MCF 10A (cell line): Measurements from ENCODE around the gene EDDM3A. TPM values are rescaled to one million over a fixed set of nuclear protein-coding genes. Genes with fewer than 3 reads are reported as not detected.

ENCODE experiments used
- BruUV-seq: library from RNA; stranded (reverse); fragments of 400-500 nt; replicated peaks from 2 replicates; lab custom pipeline; 2021; lab: Mats Ljungman, UMichigan
- CTCF ChIA-PET: fragments of 300-600 bp; sonication (Branson Sonifier 250); formaldehyde crosslinking; extraction: SDS; loops from one replicate; lab custom pipeline; 2021; ENCODE audit warnings: antibody characterized with exemption, inconsistent platforms; lab: Yijun Ruan, JAX
- POLR2A ChIA-PET: fragments of 300-600, 350-650 bp; sonication (Branson Sonifier 250); formaldehyde crosslinking; extraction: SDS; loops from one replicate; lab custom pipeline; 2020; ENCODE audit warnings: antibody characterized with exemption, inconsistent platforms; lab: Yijun Ruan, JAX
- DNase-seq: peaks from one replicate; pipeline ENCODE4 v3.0.0-alpha.2; 2018; ENCODE audit not compliant: unreplicated experiment
- H3K27ac Mint-ChIP-seq: one replicate; pipeline ENCODE4 v1.8.0; 2022; ENCODE audit warnings: mild to moderate bottlenecking, low read depth, mixed read lengths; ENCODE audit not compliant: unreplicated experiment
- H3K27me3 Mint-ChIP-seq: one replicate; pipeline ENCODE4 v1.8.0; 2022; ENCODE audit warnings: mixed read lengths; ENCODE audit not compliant: insufficient read depth, unreplicated experiment
- H3K36me3 Mint-ChIP-seq: one replicate; pipeline ENCODE4 v1.8.0; 2022; ENCODE audit warnings: mild to moderate bottlenecking, moderate library complexity, mixed read lengths; ENCODE audit not compliant: insufficient read depth, unreplicated experiment
- H3K4me1 Mint-ChIP-seq: one replicate; pipeline ENCODE4 v1.8.0; 2022; ENCODE audit warnings: mixed read lengths; ENCODE audit not compliant: insufficient read depth, unreplicated experiment
- H3K4me3 Mint-ChIP-seq: one replicate; pipeline ENCODE4 v1.8.0; 2022; ENCODE audit warnings: mild to moderate bottlenecking, moderate library complexity, mixed read lengths; ENCODE audit not compliant: unreplicated experiment
- H3K9me3 Mint-ChIP-seq: one replicate; pipeline ENCODE4 v1.8.0; 2022; ENCODE audit warnings: mixed read lengths; ENCODE audit not compliant: unreplicated experiment
- CTCF ChIP-seq: fragments of 200-600 bp; IDR thresholded peaks from one replicate; pipeline ENCODE4 v1.8.0; 2022; ENCODE audit warnings: antibody characterized with exemption, mild to moderate bottlenecking; ENCODE audit not compliant: unreplicated experiment
- intact Hi-C: fragments of 100-400 bp; cut with micrococcal nuclease; formaldehyde crosslinking; loops from 2 replicates; pipeline ENCODE4 v1.14.1; 2022
- total RNA-seq: library from RNA; stranded (reverse); gene quantifications from 2 replicates; pipeline ENCODE4 v1.2.3, GENCODE V29; 2022

The EDDM3A gene
- total RNA-seq, 1 experiment from 2014 or later, result not detected

GRCh38 chr14:20775043-20775442, 29.4 kb downstream of the EDDM3A start:
- ChIA-PET POLR2A (no interaction called here), CTCF (no interaction called here)
- H3K27ac Mint-ChIP-seq, result no peak overlapping the region
- no peaks in the 10 kb centered on the region for H3K36me3 Mint-ChIP-seq
- no TSS peak for BruUV-seq
- no peaks in the 10 kb centered on the region for H3K4me1 Mint-ChIP-seq
- TF ChIP-seq CTCF, result no peak
- intact Hi-C loops, result no loop called here
- DNase-seq, result no peak
- H3K9me3 Mint-ChIP-seq, result no peaks in the 10 kb centered on the region
- H3K4me3 Mint-ChIP-seq, result no peak overlapping the region
- H3K27me3 Mint-ChIP-seq, result peaks cover 40% of the 10 kb centered on the region

GRCh38 chr14:20775901-20776300, 30.2 kb downstream of the EDDM3A start:
- no peaks in the 10 kb centered on the region for H3K9me3 Mint-ChIP-seq
- no peak overlapping the region for H3K4me3 Mint-ChIP-seq
- ChIA-PET POLR2A (no interaction called here), CTCF (interaction anchor here (0.5 to 0.7 kb wide), 3 partner anchors 22 to 1550 kb away, joined by 3 read pairs; no protein-coding TSS in a partner anchor)
- no peak for DNase-seq
- H3K4me1 Mint-ChIP-seq, result no peaks in the 10 kb centered on the region
- no peak overlapping the region for H3K27ac Mint-ChIP-seq
- H3K36me3 Mint-ChIP-seq, result no peaks in the 10 kb centered on the region
- intact Hi-C loops, result no loop called here
- TF ChIP-seq CTCF, result no peak
- BruUV-seq, result no TSS peak
- H3K27me3 Mint-ChIP-seq, result peaks cover 31% of the 10 kb centered on the region

- no peak overlapping the region for H3K27ac Mint-ChIP-seq
- CTCF ChIA-PET, result interaction anchor here (0.6 to 0.7 kb wide), 2 partner anchors 19 to 184 kb away, joined by 3 read pairs; no protein-coding TSS in a partner anchor
- intact Hi-C loops, result no loop called here
Measured at GRCh38 chr14:20781803-20782202, 36.1 kb downstream of the EDDM3A start.

GRCh38 chr14:20782280-20782890, 36.7 kb downstream of the EDDM3A start:
- CTCF ChIA-PET, result interaction anchor here (0.6 to 0.7 kb wide), 2 partner anchors 19 to 184 kb away, joined by 3 read pairs; no protein-coding TSS in a partner anchor
- POLR2A ChIA-PET, result no interaction called here
- Mint-ChIP-seq H3K36me3 (no peaks in the 10 kb centered on the region), H3K27ac (no peak overlapping the region), H3K27me3 (peaks cover 9% of the 10 kb centered on the region), H3K4me1 (no peaks in the 10 kb centered on the region), H3K9me3 (no peaks in the 10 kb centered on the region), H3K4me3 (no peak overlapping the region)
- intact Hi-C loops, result no loop called here
- no TSS peak for BruUV-seq
- DNase-seq, result no peak
- no peak for TF ChIP-seq CTCF

More at GRCh38 chr14:20781803-20782202, 36.1 kb downstream of the EDDM3A start:
- POLR2A ChIA-PET, result no interaction called here
- peaks cover 9% of the 10 kb centered on the region for H3K27me3 Mint-ChIP-seq
- no peaks in the 10 kb centered on the region for H3K36me3 Mint-ChIP-seq
- H3K4me1 Mint-ChIP-seq, result no peaks in the 10 kb centered on the region
- H3K4me3 Mint-ChIP-seq, result no peak overlapping the region
- no peaks in the 10 kb centered on the region for H3K9me3 Mint-ChIP-seq
- no TSS peak for BruUV-seq
- no peak for TF ChIP-seq CTCF
- no peak for DNase-seq
